GM19463 (cell line): Measurements from ENCODE around the gene LELP1.
"Not testable (repeated sequence)": the region's sequence is repeated elsewhere in the genome, so short reads cannot be mapped to it uniquely, and the experiment has no call there.

ENCODE experiments used
- ATAC-seq: cut with Tn5 transposase; IDR thresholded peaks from one replicate; pipeline ENCODE4 v1.9.1; 2021; ENCODE audit warnings: mild to moderate bottlenecking, moderate library complexity; ENCODE audit not compliant: unreplicated experiment

The LELP1 gene

GRCh38 chr1:153203130-153203529 lies at the start of gene LELP1:
TSS of gene LELP1 (plus strand) at chr1:153203430. CDS start at chr1:153204708, 1,278 bp downstream.
- no peak for ATAC-seq

DNA sequence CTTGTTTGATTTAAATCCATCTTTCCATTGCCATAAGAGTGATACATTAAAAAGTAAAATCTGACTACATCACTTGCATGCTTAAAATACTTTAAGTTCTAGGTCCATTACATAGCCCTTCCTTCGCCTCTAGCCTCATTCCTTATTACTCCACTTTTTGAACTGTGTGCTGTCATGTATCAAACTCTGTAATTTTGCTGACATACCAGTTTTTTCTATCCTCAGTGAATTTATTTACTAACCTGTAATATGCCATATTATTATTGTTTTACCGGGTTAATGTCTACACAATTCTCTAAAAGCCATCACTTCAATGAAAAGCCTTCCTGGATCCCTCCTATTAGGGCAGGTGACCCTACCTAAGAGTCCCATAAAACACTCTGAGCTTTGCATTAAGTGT lies 47.7 kb upstream of the LELP1 start:
- no peak for ATAC-seq

DNA sequence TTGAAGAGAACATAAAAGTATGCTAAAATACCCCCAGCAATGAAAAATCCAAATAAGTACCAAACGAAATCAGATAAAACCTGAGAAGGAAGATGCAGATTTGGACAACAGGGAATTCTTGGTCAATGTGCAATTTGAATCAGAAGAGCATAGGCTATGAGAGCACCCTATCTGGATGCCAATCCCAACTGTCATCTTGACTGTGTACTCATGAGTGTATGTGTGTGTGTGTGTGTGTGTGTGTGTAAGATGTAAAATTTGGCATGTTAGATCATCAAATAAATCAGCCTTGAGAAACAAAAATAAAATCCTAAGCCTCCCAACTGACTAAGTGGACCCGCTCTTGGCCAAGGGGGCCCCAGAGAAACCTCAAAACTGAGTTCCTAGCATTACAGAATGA lies 34.5 kb upstream of the LELP1 start:
- ATAC-seq = no peak

- ATAC-seq = no peak
Measured at GRCh38 chr1:153174624-153175023, 28.6 kb upstream of the LELP1 start.

GRCh38 chr1:153178922-153179321 lies 24.3 kb upstream of the LELP1 start:
- ATAC-seq = no peak

DNA sequence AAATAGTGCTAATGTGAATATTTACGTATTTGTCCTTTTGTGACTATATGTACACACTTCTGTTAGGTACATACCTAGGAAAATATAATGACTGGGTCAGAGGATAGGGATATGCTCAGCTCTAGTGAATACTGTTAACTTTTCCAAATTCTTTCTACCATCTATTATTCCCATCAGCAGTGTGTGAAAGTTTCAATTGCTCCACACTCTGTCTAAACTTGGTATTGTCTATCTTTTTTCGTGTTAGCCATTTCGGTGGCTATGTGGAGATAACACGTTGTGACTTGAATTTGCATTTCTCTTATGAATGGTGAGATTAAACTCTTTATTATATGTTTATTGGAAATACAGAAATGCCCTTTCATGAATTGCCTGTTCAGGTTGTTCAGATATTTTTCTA lies 22.7 kb upstream of the LELP1 start:
- ATAC-seq = no peak

DNA sequence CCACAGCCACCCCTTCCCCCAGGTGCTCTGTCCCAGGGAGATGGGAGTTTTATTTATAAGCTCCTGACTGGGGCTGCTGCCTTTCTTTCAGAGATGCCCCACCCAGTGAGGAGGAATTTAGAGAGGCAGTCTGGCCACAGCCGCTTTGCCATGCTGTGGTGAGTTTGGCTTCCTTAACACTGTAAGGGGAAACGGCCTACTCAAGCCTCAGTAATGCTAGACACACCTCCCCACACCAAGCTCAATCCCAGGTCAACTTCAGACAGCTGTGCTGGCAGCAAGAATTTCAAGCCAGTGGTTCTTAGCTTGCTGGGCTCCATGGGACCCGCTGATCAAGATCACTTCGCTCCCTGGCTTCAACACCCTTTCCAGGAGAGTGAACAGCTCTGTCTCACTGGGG lies 14.9 kb upstream of the LELP1 start:
- ATAC-seq = not testable (repeated sequence)

GRCh38 chr1:153190373-153190772 lies 12.9 kb upstream of the LELP1 start:
- ATAC-seq = no peak

DNA sequence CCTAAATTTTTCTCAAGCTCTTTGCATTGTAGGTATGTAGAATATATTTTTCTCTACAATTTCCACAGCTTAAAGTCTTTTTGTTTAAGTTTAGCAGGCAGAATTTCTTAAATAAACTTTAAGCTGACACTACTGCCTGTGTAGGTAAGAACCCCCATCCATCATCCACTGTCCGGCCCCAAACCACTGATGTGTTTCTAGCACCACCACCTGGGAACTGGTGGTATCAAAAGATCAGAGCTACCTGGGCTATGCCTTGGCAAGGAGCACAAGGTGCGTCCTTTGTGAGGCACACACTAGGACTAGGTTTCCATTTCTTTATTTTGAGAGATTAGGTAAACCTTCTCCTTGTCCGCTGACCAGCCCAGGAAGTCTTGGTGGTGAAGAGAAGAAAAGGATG lies 10.5 kb upstream of the LELP1 start:
- no peak for ATAC-seq

- ATAC-seq = no peak
Measured at GRCh38 chr1:153194331-153195050, 8.7 kb upstream of the LELP1 start.

DNA sequence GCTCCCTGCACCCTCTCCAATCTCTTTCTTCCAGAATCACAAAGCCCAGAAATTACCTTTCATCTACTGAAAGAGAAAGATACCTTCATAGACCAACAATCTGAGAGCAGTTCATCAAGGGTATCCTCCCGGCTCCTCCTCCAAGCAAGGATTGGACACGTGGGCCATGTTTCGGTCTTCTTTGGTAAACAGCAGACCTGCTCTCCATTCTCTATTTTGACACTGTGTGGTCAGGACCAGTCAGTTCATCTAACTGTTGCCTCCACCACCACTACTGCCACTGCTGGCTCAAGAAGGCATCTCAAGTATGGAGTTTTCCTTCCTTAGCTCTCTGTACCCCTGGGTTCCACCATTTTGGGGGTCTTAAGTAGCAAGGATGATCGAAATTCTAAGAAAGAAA lies 8.0 kb upstream of the LELP1 start:
- no peak for ATAC-seq

DNA sequence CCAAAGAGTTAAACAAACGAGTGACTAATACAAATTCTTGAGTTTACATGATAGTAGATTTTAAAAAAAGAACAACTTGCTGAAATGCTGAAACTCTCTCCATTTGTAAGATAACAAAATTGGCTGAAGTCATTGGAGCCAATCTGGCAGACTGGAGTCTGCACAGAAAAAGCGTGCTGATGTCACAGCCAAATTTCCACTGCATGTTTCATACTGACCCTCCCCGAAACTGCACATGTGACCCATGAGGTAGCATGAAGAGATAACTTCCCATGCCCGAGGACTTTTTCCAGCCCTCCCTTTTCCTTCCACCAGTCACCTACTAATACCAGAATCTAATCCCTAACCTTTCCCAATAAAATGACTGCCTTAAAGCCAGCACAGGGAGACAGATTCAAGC lies 1.2 kb upstream of the LELP1 start:
- no peak for ATAC-seq

DNA sequence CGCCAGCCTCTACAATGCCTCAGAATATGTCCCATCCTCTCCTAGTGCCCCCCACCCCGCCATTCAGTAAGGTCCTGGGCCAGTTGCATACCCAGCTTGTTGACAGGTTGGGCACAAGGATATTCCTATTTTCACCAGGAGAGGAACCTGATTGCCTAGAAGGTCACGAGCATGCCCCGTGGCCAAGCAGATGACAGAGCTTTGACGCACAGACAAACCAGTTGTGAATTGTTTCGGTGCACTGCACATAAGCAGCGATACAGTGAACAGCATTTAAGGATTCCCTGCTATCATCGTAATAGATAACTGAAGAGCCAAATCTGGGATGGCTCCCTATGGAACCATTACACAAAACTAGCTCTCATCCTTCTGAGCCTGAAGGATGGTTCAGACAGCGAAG lies 3.4 kb downstream of the LELP1 start:
- ATAC-seq = no peak

GRCh38 chr1:153210206-153210605 lies 7.0 kb downstream of the LELP1 start:
- no peak for ATAC-seq

DNA sequence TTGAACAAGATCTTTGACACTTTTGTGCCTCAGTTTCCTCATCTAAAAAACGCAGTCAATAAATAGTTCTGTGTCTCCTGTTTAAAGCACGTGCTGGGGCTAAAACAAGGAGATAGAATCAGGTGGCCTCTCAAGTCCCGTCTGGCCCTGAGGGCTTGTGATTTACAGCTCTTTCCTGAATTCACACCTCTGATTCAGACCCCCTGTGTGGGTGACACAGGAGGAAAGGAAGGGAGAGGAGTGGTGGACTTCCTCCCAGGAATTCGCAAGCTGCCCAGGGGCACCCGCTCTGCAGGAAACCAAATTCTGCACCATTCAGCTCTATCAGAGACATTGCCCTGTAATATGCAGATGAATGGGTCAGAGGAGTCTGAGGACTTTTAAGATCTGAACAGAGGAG lies 9.0 kb downstream of the LELP1 start:
- ATAC-seq = no peak

GRCh38 chr1:153213519-153213918 lies 10.3 kb downstream of the LELP1 start:
- ATAC-seq = no peak

GRCh38 chr1:153217212-153217611 lies 14.0 kb downstream of the LELP1 start, which contains the start of gene PRR9:
TSS of gene PRR9 (plus strand) at chr1:153217584. CDS start at chr1:153218145, 561 bp downstream.
- no peak for ATAC-seq

DNA sequence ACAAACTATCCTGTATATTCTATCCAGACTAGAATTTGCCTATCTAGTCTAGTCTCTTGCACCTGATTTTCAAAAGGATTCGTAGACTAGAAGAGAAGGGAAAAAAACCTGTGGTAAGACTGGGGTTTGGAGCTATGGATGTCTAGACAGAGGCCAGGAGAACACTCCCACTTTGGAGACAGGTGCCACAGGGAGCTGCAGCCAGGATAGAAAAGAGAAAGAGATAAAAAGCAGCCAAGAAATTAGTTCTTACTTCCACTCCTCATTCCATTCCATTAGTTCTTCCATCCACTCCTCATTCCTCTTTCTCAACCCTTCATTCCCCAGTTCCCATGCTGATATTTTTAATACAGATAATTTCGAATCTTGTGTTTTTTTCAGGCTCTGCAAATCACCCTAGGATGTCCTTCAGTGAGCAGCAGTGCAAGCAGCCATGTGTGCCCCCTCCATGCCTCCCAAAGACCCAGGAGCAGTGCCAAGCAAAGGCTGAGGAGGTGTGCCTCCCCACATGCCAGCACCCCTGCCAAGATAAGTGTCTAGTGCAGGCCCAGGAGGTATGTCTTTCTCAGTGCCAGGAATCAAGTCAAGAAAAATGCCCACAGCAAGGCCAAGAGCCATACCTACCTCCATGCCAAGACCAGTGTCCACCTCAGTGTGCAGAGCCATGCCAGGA lies 14.7 kb downstream of the LELP1 start:
- ATAC-seq = no peak

DNA sequence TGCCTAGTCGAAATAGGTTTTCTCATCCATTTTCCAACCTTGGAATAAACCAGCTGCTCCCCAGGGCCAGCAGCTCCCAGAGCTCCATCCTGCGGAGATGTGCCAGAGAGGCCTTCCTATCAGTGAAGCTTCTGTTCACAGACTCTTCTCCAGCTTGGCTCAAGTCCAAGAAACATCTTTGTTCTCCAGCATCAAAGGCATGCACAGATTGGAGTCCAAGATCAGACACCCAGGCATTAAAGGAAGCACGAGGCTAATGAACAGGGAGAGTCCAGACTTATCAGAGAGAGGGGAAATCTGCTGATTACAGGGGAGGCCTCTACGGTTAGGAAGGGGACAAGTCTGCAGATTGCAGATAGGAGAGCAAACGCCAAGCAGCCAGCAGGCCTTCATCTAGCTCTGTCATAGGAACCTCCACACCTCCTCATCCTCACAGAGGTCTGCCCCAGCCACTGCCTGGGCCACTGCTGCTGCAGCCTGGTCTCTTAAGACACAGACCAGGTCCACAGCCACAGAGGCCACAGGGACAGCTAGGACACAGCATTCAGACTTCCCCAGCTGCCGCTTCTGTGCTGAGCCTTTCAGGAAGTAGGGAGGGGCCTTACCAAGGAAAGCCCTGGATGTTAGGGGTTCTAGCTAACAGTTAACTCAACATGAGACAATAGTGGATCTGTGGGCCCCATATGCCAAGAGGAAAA lies 17.5 kb downstream of the LELP1 start:
- no peak for ATAC-seq

GRCh38 chr1:153223040-153223891 lies 20.0 kb downstream of the LELP1 start:
- ATAC-seq = peak; percentile 81

- no peak for ATAC-seq
Measured at GRCh38 chr1:153227810-153228209, 24.6 kb downstream of the LELP1 start.
